Fibroblast of lung (primary cell): Measurements from ENCODE around the gene TFDP2. TPM values are rescaled to one million over a fixed set of nuclear protein-coding genes. Genes with fewer than 3 reads are reported as not detected.
"Not testable (repeated sequence)": the region's sequence is repeated elsewhere in the genome, so short reads cannot be mapped to it uniquely, and the experiment has no call there.

ENCODE experiments used
- DNase-seq, 2 donors: peaks; one replicate each; pipeline versions ENCODE4 v3.0.0 to v3.0.0-alpha.2; 2010; ENCODE audit warnings: low read depth in 2 of 2
- H2AFZ ChIP-seq: 2 replicates; pipeline ENCODE4 v1.5.1; 2012; ENCODE audit warnings: low read length, control low read depth, inconsistent platforms
- H3K27ac ChIP-seq: 2 replicates; pipeline ENCODE4 v1.5.1; 2011; ENCODE audit warnings: low read length, control low read depth; ENCODE audit not compliant: insufficient read depth
- H3K27me3 ChIP-seq: 2 replicates; pipeline ENCODE4 v1.5.1; 2011; ENCODE audit warnings: mild to moderate bottlenecking, low read length; ENCODE audit not compliant: control insufficient read depth, insufficient read depth
- H3K36me3 ChIP-seq: 2 replicates; pipeline ENCODE4 v1.5.1; 2011; ENCODE audit warnings: low read length; ENCODE audit not compliant: control insufficient read depth, insufficient read depth
- H3K4me1 ChIP-seq: 2 replicates; pipeline ENCODE4 v1.5.1; 2011; ENCODE audit warnings: low read length; ENCODE audit not compliant: control insufficient read depth, insufficient read depth; ENCODE audit errors: extremely low read depth
- H3K4me2 ChIP-seq: 2 replicates; pipeline ENCODE4 v1.5.1; 2011; ENCODE audit warnings: low read length, control low read depth; ENCODE audit not compliant: insufficient read depth; ENCODE audit errors: extremely low read depth
- H3K4me3 ChIP-seq, 4 experiments: fragments of 200-600 bp in 1 of 4; sonication (generic) in 1 of 4; replicated peaks in 1 of 4; 2 replicates each; pipeline ENCODE4 v1.5.1; 2011 to 2016; ENCODE audit warnings: low read length in 4 of 4, low read depth in 3 of 4, mild to moderate bottlenecking in 3 of 4, control low read depth in 2 of 4, inconsistent platforms in 1 of 4, mixed read lengths in 1 of 4; ENCODE audit not compliant: insufficient read depth in 1 of 4; ENCODE audit errors: control extremely low read depth in 1 of 4
- H3K79me2 ChIP-seq: 2 replicates; pipeline ENCODE4 v1.5.1; 2012; ENCODE audit warnings: mild to moderate bottlenecking, low read length, inconsistent platforms; ENCODE audit not compliant: control insufficient read depth, insufficient read depth
- H3K9ac ChIP-seq: 2 replicates; pipeline ENCODE4 v1.5.1; 2011; ENCODE audit warnings: mild to moderate bottlenecking, low read length, control low read depth; ENCODE audit not compliant: insufficient read depth
- H3K9me3 ChIP-seq: 2 replicates; pipeline ENCODE4 v1.5.1; 2012; ENCODE audit warnings: low read depth, low read length; ENCODE audit not compliant: control insufficient read depth, insufficient read depth
- H4K20me1 ChIP-seq: 2 replicates; pipeline ENCODE4 v1.5.1; 2011; ENCODE audit warnings: low read length; ENCODE audit not compliant: control insufficient read depth, insufficient read depth; ENCODE audit errors: extremely low read depth
- CTCF ChIP-seq, 2 donors: IDR thresholded peaks in 1 of 2; conservative IDR thresholded peaks in 1 of 2; 1 replicate in 1 of 2; 2 replicates in 1 of 2; pipeline ENCODE4 v1.5.1; 2011 to 2012; ENCODE audit warnings: low read length in 2 of 2, control low read depth in 1 of 2, inconsistent platforms in 1 of 2, low read depth in 1 of 2, mild to moderate bottlenecking in 1 of 2
- EZH2 ChIP-seq: IDR thresholded peaks from 2 replicates; pipeline ENCODE4 v1.5.1; 2012; ENCODE audit warnings: low read length, control low read depth, mild to moderate bottlenecking; ENCODE audit errors: missing control alignments
- polyA plus RNA-seq, 2 donors: library from polyadenylated mRNA; depleted of rRNA in 1 of 2; stranded (reverse) in 1 of 2; unstranded in 1 of 2; fragments of >200 nt; gene quantifications; 2 replicates each; pipeline ENCODE4 v1.2.1, GENCODE V29; 2011 to 2012; ENCODE audit warnings: missing spikeins in 1 of 2
- total RNA-seq: library from RNA; depleted of rRNA; stranded (reverse); fragments of >200 nt; gene quantifications from 2 replicates; pipeline ENCODE4 v1.2.1, GENCODE V29; 2014

TFDP2 gene
- total and polyA plus RNA-seq, 2 donors (not counting 1 experiment from before 2014, with no cell fraction given): 25.1 to 83.7 TPM

GRCh38 chr3:142095841-142096240 is 53.5 kb downstream of the TFDP2 start:
- no peak overlapping the region for H3K9ac ChIP-seq
- DNase-seq: no peak
- no peaks in the 10 kb centered on the region for H3K79me2 ChIP-seq
- no peaks in the 10 kb centered on the region for H4K20me1 ChIP-seq
- no peaks in the 10 kb centered on the region for H3K27me3 ChIP-seq
- no peak overlapping the region for H3K4me3 ChIP-seq
- no peaks in the 10 kb centered on the region for H3K4me1 ChIP-seq
- H2AFZ ChIP-seq: no peak overlapping the region
- H3K36me3 ChIP-seq: no peaks in the 10 kb centered on the region
- no peak overlapping the region for H3K27ac ChIP-seq
- H3K9me3 ChIP-seq: no peaks in the 10 kb centered on the region
- no peak overlapping the region for H3K4me2 ChIP-seq
- TF ChIP-seq CTCF (conservative IDR thresholded peaks at IDR 0.05 in 1 of 2, IDR thresholded peaks at IDR 0.05 in 1 of 2; ENCODE audit: low read depth in 1 of 2, low read length in 2 of 2) (no peak), EZH2 (no peak)

- H3K9ac ChIP-seq, H3K4me3 ChIP-seq, H3K9me3 ChIP-seq, DNase-seq, H3K27me3 ChIP-seq, H4K20me1 ChIP-seq, H3K79me2 ChIP-seq, H3K36me3 ChIP-seq, H3K27ac ChIP-seq, H3K4me2 ChIP-seq, H2AFZ ChIP-seq, H3K4me1 ChIP-seq: not testable (repeated sequence)
These were observed 60.4 kb downstream of the TFDP2 start for GRCh38 chr3:142088925-142089324.

GRCh38 chr3:142088522-142088921 is 60.8 kb downstream of the TFDP2 start:
- Histone ChIP-seq H3K9me3 (no peaks in the 10 kb centered on the region), H4K20me1 (no peaks in the 10 kb centered on the region), H3K79me2 (no peaks in the 10 kb centered on the region), H3K27ac (no peak overlapping the region), H3K4me2 (no peak overlapping the region), H3K36me3 (no peaks in the 10 kb centered on the region), H3K27me3 (no peaks in the 10 kb centered on the region), H3K4me1 (no peaks in the 10 kb centered on the region), H2AFZ (no peak overlapping the region), H3K4me3 (no peak overlapping the region), H3K9ac (no peak overlapping the region)
- no peak for TF ChIP-seq CTCF (conservative IDR thresholded peaks at IDR 0.05 in 1 of 2, IDR thresholded peaks at IDR 0.05 in 1 of 2; ENCODE audit: low read depth in 1 of 2, low read length in 2 of 2)
- no peak for TF ChIP-seq EZH2
- DNase-seq: peak in 1 of 2 donors; percentile 48
